Omental fat pad (tissue), 4 donors: Measurements from ENCODE around the gene C12orf56. TPM values are rescaled to one million over a fixed set of nuclear protein-coding genes. Genes with fewer than 3 reads are reported as not detected.
"Not testable (repeated sequence)": the region's sequence is repeated elsewhere in the genome, so short reads cannot be mapped to it uniquely, and the experiment has no call there.

Source experiments
- ATAC-seq: fragments of 150-250 bp; one replicate; pipeline ENCODE4 v1.9.1; 2016; ENCODE audit warnings: mild to moderate bottlenecking, moderate library complexity; ENCODE audit not compliant: low FRiP score
- DNase-seq: peaks from one replicate; pipeline ENCODE4 v3.0.0-alpha.2; 2019; ENCODE audit warnings: low spot score
- CTCF ChIP-seq, 3 donors: fragments of 450-650 bp; IDR thresholded peaks; one replicate each; pipeline ENCODE4 v1.5.1; 2016 to 2017; ENCODE audit warnings: antibody characterized with exemption in 3 of 3, mild to moderate bottlenecking in 3 of 3, moderate library complexity in 2 of 3
- total RNA-seq, 4 donors: library from RNA; depleted of rRNA; stranded (reverse); fragments of >200 nt; gene quantifications; one replicate each; pipeline ENCODE4 v1.1.0, GENCODE V29; 2016

Gene C12orf56
- total RNA-seq, 4 donors from 2014 or later, result not detected

- DNase-seq (no peak), ATAC-seq (no peak)
- no peak for TF ChIP-seq CTCF (IDR thresholded peaks at IDR 0.05)
Measured at GRCh38 chr12:64325055-64325454, 65.5 kb downstream of the C12orf56 start.

- no peak for TF ChIP-seq CTCF (IDR thresholded peaks at IDR 0.05)
- no peak for DNase-seq
Measured at GRCh38 chr12:64323476-64324225, 66.9 kb downstream of the C12orf56 start.

GRCh38 chr12:64323006-64323405, 67.6 kb downstream of the C12orf56 start:
- DNase-seq (no peak), ATAC-seq (no peak)
- no peak for TF ChIP-seq CTCF (IDR thresholded peaks at IDR 0.05)

More at GRCh38 chr12:64323476-64324225, 66.9 kb downstream of the C12orf56 start:
- no peak for ATAC-seq

GRCh38 chr12:64320611-64321010, 69.9 kb downstream of the C12orf56 start:
- ATAC-seq, result no peak
- no peak for TF ChIP-seq CTCF (IDR thresholded peaks at IDR 0.05)
- no peak for DNase-seq

GRCh38 chr12:64319540-64320225, 70.9 kb downstream of the C12orf56 start:
- DNase-seq, ATAC-seq: not testable (repeated sequence)

- DNase-seq (no peak), ATAC-seq (no peak)
- no peak for TF ChIP-seq CTCF (IDR thresholded peaks at IDR 0.05)
Measured at GRCh38 chr12:64318605-64319004, 72.0 kb downstream of the C12orf56 start.

GRCh38 chr12:64311877-64312276, 78.7 kb downstream of the C12orf56 start:
- ATAC-seq (no peak), DNase-seq (no peak)
- no peak for TF ChIP-seq CTCF (IDR thresholded peaks at IDR 0.05)
